ENCODE data around the gene PRKAA2. TPM values are rescaled to one million over a fixed set of nuclear protein-coding genes. Genes with fewer than 3 reads are reported as not detected.

The PRKAA2 gene
- total and polyA plus RNA-seq, 2 donors (not counting 3 experiments of a cell fraction or from before 2014, with no cell fraction given): 0.32 to 1.2 TPM

GRCh38 chr1:56696663-56697062 is 51.5 kb downstream of the PRKAA2 start:
- Histone ChIP-seq H3K4me1 (ENCODE audit: control insufficient read depth, extremely low read depth, insufficient read depth, low read length) (no peaks in the 10 kb centered on the region), H4K20me1 (replicated peaks; ENCODE audit: control insufficient read depth, extremely low read depth, insufficient read depth, low read length) (no peaks in the 10 kb centered on the region), H3K27me3 (ENCODE audit: control insufficient read depth in 2 of 2, insufficient read depth in 2 of 2, low read length in 2 of 2) (no peaks in the 10 kb centered on the region), H3K79me2 (ENCODE audit: control insufficient read depth, insufficient read depth, low read length) (no peaks in the 10 kb centered on the region), H3K9me3 (replicated peaks; ENCODE audit: control insufficient read depth, insufficient read depth, low read length) (no peaks in the 10 kb centered on the region), H3K36me3 (ENCODE audit: control insufficient read depth in 2 of 2, extremely low read depth in 1 of 2, insufficient read depth in 2 of 2, low read length in 2 of 2) (no peaks in the 10 kb centered on the region), H2AFZ (ENCODE audit: low read depth, low read length) (no peak overlapping the region), H3K9ac (replicated peaks; ENCODE audit: extremely low read depth, insufficient read depth, low read length) (no peak overlapping the region), H3K27ac (ENCODE audit: insufficient read depth, low read depth, low read length) (no peak overlapping the region), H3K9me1 (replicated peaks; ENCODE audit: control insufficient read depth, extremely low read depth, insufficient read depth, low read length) (no peaks in the 10 kb centered on the region), H3K4me2 (ENCODE audit: insufficient read depth, low read length) (no peak overlapping the region), H3K4me3 (replicated peaks in 1 of 3; ENCODE audit: insufficient read depth in 1 of 3, low read depth in 1 of 3, low read length in 3 of 3) (no peak overlapping the region)
- intact Hi-C loops (cut with micrococcal nuclease): no loop called here
- ChIA-PET CTCF (interaction anchor here (0.6 to 3.1 kb wide), 3 partner anchors 12 to 1748 kb away, joined by 3 to 15 read pairs (median 3); no protein-coding TSS in a partner anchor), POLR2A (no interaction called here)
- TF ChIP-seq FOS (IDR thresholded peaks at IDR 0.05; ENCODE audit: borderline replicate concordance, insufficient read depth, low read length) (no peak), EZH2 (IDR thresholded peaks at IDR 0.05; ENCODE audit: borderline replicate concordance, low read depth, low read length, severe bottlenecking) (no peak), JUN (IDR thresholded peaks at IDR 0.05; ENCODE audit: borderline replicate concordance, insufficient read depth, insufficient read length, low read depth) (no peak), GATA2 (IDR thresholded peaks at IDR 0.05; ENCODE audit: insufficient read depth, insufficient read length, low read depth, low read length) (no peak), POLR2A (IDR thresholded peaks at IDR 0.05; ENCODE audit: low read depth, low read length) (no peak), MAX (IDR thresholded peaks at IDR 0.05; ENCODE audit: insufficient read depth, insufficient read length) (no peak), POLR2AphosphoS5 (IDR thresholded peaks at IDR 0.05; ENCODE audit: insufficient read depth, low read depth, low read length) (no peak), MYC (IDR thresholded peaks at IDR 0.05; ENCODE audit: low read depth, low read length) (no peak)
- TF ChIP-seq, protein P1, sequence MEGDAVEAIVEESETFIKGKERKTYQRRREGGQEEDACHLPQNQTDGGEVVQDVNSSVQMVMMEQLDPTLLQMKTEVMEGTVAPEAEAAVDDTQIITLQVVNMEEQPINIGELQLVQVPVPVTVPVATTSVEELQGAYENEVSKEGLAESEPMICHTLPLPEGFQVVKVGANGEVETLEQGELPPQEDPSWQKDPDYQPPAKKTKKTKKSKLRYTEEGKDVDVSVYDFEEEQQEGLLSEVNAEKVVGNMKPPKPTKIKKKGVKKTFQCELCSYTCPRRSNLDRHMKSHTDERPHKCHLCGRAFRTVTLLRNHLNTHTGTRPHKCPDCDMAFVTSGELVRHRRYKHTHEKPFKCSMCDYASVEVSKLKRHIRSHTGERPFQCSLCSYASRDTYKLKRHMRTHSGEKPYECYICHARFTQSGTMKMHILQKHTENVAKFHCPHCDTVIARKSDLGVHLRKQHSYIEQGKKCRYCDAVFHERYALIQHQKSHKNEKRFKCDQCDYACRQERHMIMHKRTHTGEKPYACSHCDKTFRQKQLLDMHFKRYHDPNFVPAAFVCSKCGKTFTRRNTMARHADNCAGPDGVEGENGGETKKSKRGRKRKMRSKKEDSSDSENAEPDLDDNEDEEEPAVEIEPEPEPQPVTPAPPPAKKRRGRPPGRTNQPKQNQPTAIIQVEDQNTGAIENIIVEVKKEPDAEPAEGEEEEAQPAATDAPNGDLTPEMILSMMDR (IDR thresholded peaks at IDR 0.05; ENCODE audit: extremely low read depth in 1 of 2, insufficient read depth in 1 of 2, low read depth in 1 of 2, low read length in 2 of 2): no peak
- no peak for DNase-seq (ENCODE audit: low read depth, low spot score)
- BruUV-seq (replicated peaks): no TSS peak
- dilution Hi-C loops (cut with MboI; ENCODE audit: extremely low pct_ligation_motif_present, low sequenced_read_pairs): no loop called here
- FAIRE-seq: no peak
